Measurements from ENCODE around the gene BUD31.

DNA sequence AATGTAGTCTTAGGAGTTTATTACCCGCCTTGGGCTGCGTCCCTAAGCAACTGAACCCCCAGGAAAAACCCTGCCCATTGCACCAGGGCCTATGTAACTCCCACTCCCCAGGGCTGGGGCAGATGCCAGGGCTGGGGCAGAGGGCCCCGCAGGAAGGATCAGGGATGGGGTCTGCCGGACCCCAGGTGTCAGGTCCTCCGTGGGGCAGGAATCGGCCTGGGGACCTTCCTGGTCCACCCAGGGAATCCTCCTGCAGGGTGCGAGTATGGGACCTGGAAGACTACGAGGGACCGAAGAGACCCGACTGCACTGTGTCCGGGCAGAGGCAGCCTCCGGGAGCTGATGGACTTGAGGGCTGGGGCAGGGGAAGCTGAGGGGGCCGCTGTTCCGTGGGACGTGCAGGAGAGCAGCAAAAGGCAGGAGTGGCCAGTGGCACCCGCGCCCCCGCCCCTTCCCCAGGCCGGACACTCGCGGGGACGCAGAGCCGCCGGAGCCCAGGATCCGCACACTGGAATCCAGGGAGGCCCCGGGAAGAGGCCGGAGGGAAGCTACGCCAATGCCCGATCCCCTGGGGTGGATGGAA lies 59.7 kb downstream of the BUD31 start:
- TF ChIP-seq, protein P1, sequence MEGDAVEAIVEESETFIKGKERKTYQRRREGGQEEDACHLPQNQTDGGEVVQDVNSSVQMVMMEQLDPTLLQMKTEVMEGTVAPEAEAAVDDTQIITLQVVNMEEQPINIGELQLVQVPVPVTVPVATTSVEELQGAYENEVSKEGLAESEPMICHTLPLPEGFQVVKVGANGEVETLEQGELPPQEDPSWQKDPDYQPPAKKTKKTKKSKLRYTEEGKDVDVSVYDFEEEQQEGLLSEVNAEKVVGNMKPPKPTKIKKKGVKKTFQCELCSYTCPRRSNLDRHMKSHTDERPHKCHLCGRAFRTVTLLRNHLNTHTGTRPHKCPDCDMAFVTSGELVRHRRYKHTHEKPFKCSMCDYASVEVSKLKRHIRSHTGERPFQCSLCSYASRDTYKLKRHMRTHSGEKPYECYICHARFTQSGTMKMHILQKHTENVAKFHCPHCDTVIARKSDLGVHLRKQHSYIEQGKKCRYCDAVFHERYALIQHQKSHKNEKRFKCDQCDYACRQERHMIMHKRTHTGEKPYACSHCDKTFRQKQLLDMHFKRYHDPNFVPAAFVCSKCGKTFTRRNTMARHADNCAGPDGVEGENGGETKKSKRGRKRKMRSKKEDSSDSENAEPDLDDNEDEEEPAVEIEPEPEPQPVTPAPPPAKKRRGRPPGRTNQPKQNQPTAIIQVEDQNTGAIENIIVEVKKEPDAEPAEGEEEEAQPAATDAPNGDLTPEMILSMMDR (IDR thresholded peaks at IDR 0.05; ENCODE audit: low read depth, low read length, poor library complexity, severe bottlenecking), result no peak
- TF ChIP-seq EZH2phosphoT487 (IDR thresholded peaks at IDR 0.05; ENCODE audit: borderline replicate concordance, low read length), result no peak
